ENCODE data around the gene PGAP6. TPM values are rescaled to one million over a fixed set of nuclear protein-coding genes. Genes with fewer than 3 reads are reported as not detected.
A peak's percentile ranks its signal among the peaks of the same experiment; 100 is the strongest.

The PGAP6 gene
- total and polyA plus RNA-seq, 2 of the 4 experiments (the other 2 are of a cell fraction) = 49.1 to 124 TPM

DNA sequence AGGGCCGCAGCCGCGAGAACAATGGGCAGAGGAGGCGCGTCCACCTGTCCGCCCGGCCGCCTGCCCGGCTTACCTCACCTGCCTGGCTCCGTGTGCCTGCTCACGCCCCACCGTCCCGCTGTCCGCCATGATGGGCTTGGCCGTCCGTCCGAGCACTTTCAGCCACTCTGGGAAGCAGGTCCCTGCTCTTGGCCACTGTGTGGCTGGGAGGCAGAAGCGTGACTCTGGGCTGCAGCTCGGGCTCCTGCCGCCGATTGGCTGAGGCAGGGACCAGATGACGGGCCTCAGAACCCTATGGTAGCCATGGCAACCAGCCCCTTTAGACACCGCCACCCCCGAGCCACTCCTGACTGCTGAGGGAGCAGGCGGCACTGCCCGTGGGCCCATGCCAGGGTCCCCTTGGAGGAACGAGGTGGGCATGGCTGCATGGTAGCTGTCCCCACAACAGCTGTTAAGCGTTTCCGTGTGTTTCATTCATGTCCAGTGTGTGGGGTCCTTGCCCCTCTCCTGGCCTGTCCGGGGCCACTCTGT lies 20.4 kb downstream of the PGAP6 start:
- ATAC-seq (ENCODE audit: low read depth) = no peak
- Histone ChIP-seq H4K8ac (ENCODE audit: low read depth in 2 of 2, low read length in 2 of 2) (no peak overlapping the region), H3K9ac (ENCODE audit: low read depth, low read length) (no peak overlapping the region), H3K36me3 (ENCODE audit: control insufficient read depth, insufficient read depth, low read length) (peaks cover 1% of the 10 kb centered on the region; the same call in 1 of the 2 replicates), H3K27me3 (ENCODE audit: control insufficient read depth, insufficient read depth, low read length) (no peaks in the 10 kb centered on the region), H4K5ac (ENCODE audit: low read depth, low read length) (no peak overlapping the region), H3K79me1 (ENCODE audit: low read depth in 1 of 2, low read length in 2 of 2) (no peaks in the 10 kb centered on the region), H3K4me2 (ENCODE audit: low read depth, low read length) (no peak overlapping the region), H3K9me1 (ENCODE audit: insufficient read depth, low read length) (no peaks in the 10 kb centered on the region), H3K4ac (ENCODE audit: low read depth, low read length) (no peak overlapping the region), H3K9me3 (ENCODE audit: control insufficient read depth, insufficient read depth, low read length) (no peaks in the 10 kb centered on the region), H3K18ac (ENCODE audit: low read depth, low read length) (no peak overlapping the region), H4K20me1 (ENCODE audit: insufficient read depth, low read length) (no peaks in the 10 kb centered on the region), H2BK5ac (ENCODE audit: low read depth, low read length, poor library complexity, severe bottlenecking) (no peak overlapping the region), H3K4me1 (ENCODE audit: control insufficient read depth, insufficient read depth, low read length) (no peaks in the 10 kb centered on the region), H4K91ac (ENCODE audit: insufficient read depth, low read depth, low read length) (no peak overlapping the region), H2BK120ac (ENCODE audit: low read depth, low read length) (no peak overlapping the region), H3K56ac (ENCODE audit: extremely low read depth, insufficient read depth, low read length) (no peak overlapping the region), H3K14ac (replicated peaks; ENCODE audit: low read depth, low read length) (no peak overlapping the region), H2AK5ac (ENCODE audit: low read depth, low read length) (no peak overlapping the region), H2BK15ac (ENCODE audit: low read depth, low read length) (no peak overlapping the region), H3K23ac (ENCODE audit: low read depth, low read length) (no peak overlapping the region), H2AFZ (replicated peaks; ENCODE audit: low read length, poor library complexity) (no peak overlapping the region), H3K27ac (ENCODE audit: insufficient read depth, low read length) (no peak overlapping the region), H2AK9ac (replicated peaks; ENCODE audit: low read depth, low read length, poor library complexity) (peak overlapping the region; percentile 19), H2BK20ac (ENCODE audit: low read depth, low read length) (no peak overlapping the region), H3K4me3 (ENCODE audit: insufficient read depth, low read depth, low read length) (no peak overlapping the region)
- dilution Hi-C loops (cut with HindIII; ENCODE audit: low sequenced_read_pairs, unreplicated experiment) (no loop called here), intact Hi-C loops (cut with micrococcal nuclease) (no loop called here), in situ Hi-C loops (cut with MboI; ENCODE audit: low sequenced_read_pairs) (no loop called here)
- DNase-seq = no peak
- ChIA-PET POLR2A (ENCODE audit: unreplicated experiment) (no interaction called here), CTCF (interaction anchor here (1.0 to 2.2 kb wide), 5 partner anchors 9 to 265 kb away, joined by 3 to 10 read pairs (median 4); partner anchors contain the start of genes DECR2 and MRPL28)
- BruUV-seq (replicated peaks) = no TSS peak
- no peak for TF ChIP-seq POLR2A (IDR thresholded peaks at IDR 0.05; ENCODE audit: low read depth, low read length)
- TF ChIP-seq MAFK (IDR thresholded peaks at IDR 0.05; ENCODE audit: low read depth, low read length) = no peak
- no peak for TF ChIP-seq MXI1 (IDR thresholded peaks at IDR 0.05; ENCODE audit: borderline replicate concordance, low read depth, low read length)
- no peak for TF ChIP-seq FOS (IDR thresholded peaks at IDR 0.05; ENCODE audit: low read depth, low read length)
- TF ChIP-seq USF2 (IDR thresholded peaks at IDR 0.05; ENCODE audit: low read depth, low read length) = no peak
- no peak for TF ChIP-seq MAZ (IDR thresholded peaks at IDR 0.05; ENCODE audit: borderline replicate concordance, low read depth, low read length)
- TF ChIP-seq RCOR1 (IDR thresholded peaks at IDR 0.05; ENCODE audit: insufficient replicate concordance, low read length) = no peak
- no peak for TF ChIP-seq NFE2L2 (IDR thresholded peaks at IDR 0.05; ENCODE audit: low read depth, low read length)
- TF ChIP-seq CHD1 (IDR thresholded peaks at IDR 0.05; ENCODE audit: low read depth, low read length) = no peak
- no peak for TF ChIP-seq CEBPB (IDR thresholded peaks at IDR 0.05; ENCODE audit: low read depth, low read length)
- TF ChIP-seq SMC3 (IDR thresholded peaks at IDR 0.05; ENCODE audit: low read depth, low read length) = no peak
- TF ChIP-seq RFX5 (IDR thresholded peaks at IDR 0.05; ENCODE audit: low read depth, low read length) = no peak
- TF ChIP-seq, protein P1, sequence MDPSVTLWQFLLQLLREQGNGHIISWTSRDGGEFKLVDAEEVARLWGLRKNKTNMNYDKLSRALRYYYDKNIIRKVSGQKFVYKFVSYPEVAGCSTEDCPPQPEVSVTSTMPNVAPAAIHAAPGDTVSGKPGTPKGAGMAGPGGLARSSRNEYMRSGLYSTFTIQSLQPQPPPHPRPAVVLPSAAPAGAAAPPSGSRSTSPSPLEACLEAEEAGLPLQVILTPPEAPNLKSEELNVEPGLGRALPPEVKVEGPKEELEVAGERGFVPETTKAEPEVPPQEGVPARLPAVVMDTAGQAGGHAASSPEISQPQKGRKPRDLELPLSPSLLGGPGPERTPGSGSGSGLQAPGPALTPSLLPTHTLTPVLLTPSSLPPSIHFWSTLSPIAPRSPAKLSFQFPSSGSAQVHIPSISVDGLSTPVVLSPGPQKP (IDR thresholded peaks at IDR 0.05; ENCODE audit: borderline replicate concordance, low read depth, low read length) = no peak
- no peak for TF ChIP-seq BHLHE40 (IDR thresholded peaks at IDR 0.05; ENCODE audit: low read depth, low read length)
- TF ChIP-seq, protein P2, sequence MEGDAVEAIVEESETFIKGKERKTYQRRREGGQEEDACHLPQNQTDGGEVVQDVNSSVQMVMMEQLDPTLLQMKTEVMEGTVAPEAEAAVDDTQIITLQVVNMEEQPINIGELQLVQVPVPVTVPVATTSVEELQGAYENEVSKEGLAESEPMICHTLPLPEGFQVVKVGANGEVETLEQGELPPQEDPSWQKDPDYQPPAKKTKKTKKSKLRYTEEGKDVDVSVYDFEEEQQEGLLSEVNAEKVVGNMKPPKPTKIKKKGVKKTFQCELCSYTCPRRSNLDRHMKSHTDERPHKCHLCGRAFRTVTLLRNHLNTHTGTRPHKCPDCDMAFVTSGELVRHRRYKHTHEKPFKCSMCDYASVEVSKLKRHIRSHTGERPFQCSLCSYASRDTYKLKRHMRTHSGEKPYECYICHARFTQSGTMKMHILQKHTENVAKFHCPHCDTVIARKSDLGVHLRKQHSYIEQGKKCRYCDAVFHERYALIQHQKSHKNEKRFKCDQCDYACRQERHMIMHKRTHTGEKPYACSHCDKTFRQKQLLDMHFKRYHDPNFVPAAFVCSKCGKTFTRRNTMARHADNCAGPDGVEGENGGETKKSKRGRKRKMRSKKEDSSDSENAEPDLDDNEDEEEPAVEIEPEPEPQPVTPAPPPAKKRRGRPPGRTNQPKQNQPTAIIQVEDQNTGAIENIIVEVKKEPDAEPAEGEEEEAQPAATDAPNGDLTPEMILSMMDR (conservative IDR thresholded peaks at IDR 0.05; ENCODE audit: low read depth, low read length) = no peak
- WGBS, 2 experiments (ENCODE audit: extremely low coverage in 2 of 2, insufficient read length in 1 of 2) = 78% methylated on average over 23 of the region's 30 CpGs; no CpG with 5 or more reads in 1 of the 2 experiments
